ENCODE measurements around the gene USP10. TPM values are rescaled to one million over a fixed set of nuclear protein-coding genes. Genes with fewer than 3 reads are reported as not detected.

The USP10 gene
- total RNA-seq, 1 experiment from 2014 or later, result 203 TPM

GRCh38 chr16:84806890-84807258 is 107.1 kb downstream of the USP10 start:
- Histone ChIP-seq H2BK5ac (ENCODE audit: insufficient read length, low read length) (no peak overlapping the region), H2BK12ac (ENCODE audit: insufficient read length, low read depth, low read length) (no peak overlapping the region), H3K9ac (ENCODE audit: extremely low read depth, insufficient read length, low read length) (no peak overlapping the region), H3K27ac (ENCODE audit: insufficient read length, low read depth, low read length) (no peak overlapping the region), H2AK5ac (ENCODE audit: insufficient read length, low read length) (no peak overlapping the region), H3K56ac (ENCODE audit: insufficient read length, low read depth, low read length) (no peak overlapping the region), H3T11ph (ENCODE audit: low read length) (no peak overlapping the region), H3K4me2 (ENCODE audit: insufficient read depth, insufficient read length, low read length) (no peak overlapping the region), H3K18ac (ENCODE audit: insufficient read length, low read depth, low read length) (no peak overlapping the region), H3K14ac (ENCODE audit: insufficient read depth, low read length) (no peak overlapping the region), H3K4ac (ENCODE audit: low read depth, low read length) (no peak overlapping the region), H3K23ac (ENCODE audit: insufficient read length, low read depth, low read length) (no peak overlapping the region), H2BK120ac (ENCODE audit: low read depth, low read length, poor library complexity, severe bottlenecking) (no peak overlapping the region), H2AFZ (ENCODE audit: low read length) (no peak overlapping the region), H3K79me2 (ENCODE audit: insufficient read depth, low read length) (no peaks in the 10 kb centered on the region), H4K20me1 (ENCODE audit: control insufficient read depth, insufficient read depth, insufficient read length) (no peaks in the 10 kb centered on the region), H3K79me1 (ENCODE audit: insufficient read depth, low read depth, low read length, poor library complexity, severe bottlenecking) (no peaks in the 10 kb centered on the region), H3K23me2 (ENCODE audit: insufficient read length, low read depth, low read length, poor library complexity, severe bottlenecking) (no peaks in the 10 kb centered on the region), H2BK20ac (ENCODE audit: low read depth, low read length, poor library complexity, severe bottlenecking) (no peak overlapping the region), H4K91ac (ENCODE audit: insufficient read length, low read depth, low read length) (no peak overlapping the region), H4K5ac (ENCODE audit: insufficient read length, low read depth, low read length) (no peak overlapping the region), H4K8ac (replicated peaks; ENCODE audit: insufficient read length, low read depth, low read length) (no peak overlapping the region), H2BK15ac (ENCODE audit: low read depth, low read length) (no peak overlapping the region), H3K9me3 (ENCODE audit: control insufficient read depth, low read depth, low read length) (no peaks in the 10 kb centered on the region), H3K27me3 (ENCODE audit: insufficient read depth, low read length) (no peaks in the 10 kb centered on the region), H3K4me1 (ENCODE audit: insufficient read depth, low read length) (no peaks in the 10 kb centered on the region)
- no peak for TF ChIP-seq CTCF (conservative IDR thresholded peaks at IDR 0.05)
- peaks cover 3 to 6% of the 10 kb centered on the region in 2 experiments; a peak in 3 of 5 replicates for H3K9me3 Mint-ChIP-seq
- no peak for DNase-seq
- no CpG with 5 or more reads among the region's 10 CpGs for WGBS (ENCODE audit: extremely low coverage, insufficient read length, low lambda C conversion rate)
- H3K4me1 Mint-ChIP-seq, result peaks cover 6% of the 10 kb centered on the region in 2 experiments
- H3K27me3 Mint-ChIP-seq (ENCODE audit: low read depth), result peaks cover 20% of the 10 kb centered on the region
- H3K4me3 Mint-ChIP-seq, result no peak overlapping the region
- no peak overlapping the region for H3K27ac Mint-ChIP-seq
- peaks cover 0 to 3% (median 0%) of the 10 kb centered on the region in 3 experiments; a peak in 1 of 7 replicates for H3K36me3 Mint-ChIP-seq (ENCODE audit: insufficient read depth in 1 of 3, low read depth in 3 of 3)

Measured in H9 (cell line).